ENCODE results near the gene MCC.

MCC gene

GRCh38 chr5:113181853-113182490, 306.3 kb downstream of the MCC start:
- no peak for DNase-seq (ENCODE audit: low read depth in 3 of 3, low spot score in 1 of 3)

- DNase-seq (ENCODE audit: low read depth in 3 of 3, low spot score in 1 of 3) = no peak
Observed at GRCh38 chr5:113181409-113181808, 306.8 kb downstream of the MCC start.

GRCh38 chr5:113179156-113179555, 309.1 kb downstream of the MCC start:
- no peak for DNase-seq (ENCODE audit: low read depth in 3 of 3, low spot score in 1 of 3)

- DNase-seq (ENCODE audit: low read depth in 3 of 3, low spot score in 1 of 3) = no peak
Observed at GRCh38 chr5:113178073-113178779, 310.0 kb downstream of the MCC start.

- no peak for DNase-seq (ENCODE audit: low read depth in 3 of 3, low spot score in 1 of 3)
Observed at GRCh38 chr5:113177225-113177624, 311.0 kb downstream of the MCC start.

- DNase-seq (ENCODE audit: low read depth in 3 of 3, low spot score in 1 of 3) = no peak
Observed at GRCh38 chr5:113176734-113177133, 311.5 kb downstream of the MCC start.

- no peak for DNase-seq (ENCODE audit: low read depth in 3 of 3, low spot score in 1 of 3)
Observed at GRCh38 chr5:113176196-113176595, 312.1 kb downstream of the MCC start.

- no peak for DNase-seq (ENCODE audit: low read depth in 3 of 3, low spot score in 1 of 3)
Observed at GRCh38 chr5:113172231-113172826, 315.9 kb downstream of the MCC start.

- DNase-seq (ENCODE audit: low read depth in 3 of 3, low spot score in 1 of 3) = no peak
Observed at GRCh38 chr5:113171520-113171919, 316.7 kb downstream of the MCC start.

GRCh38 chr5:113170707-113171106, 317.5 kb downstream of the MCC start:
- no peak for DNase-seq (ENCODE audit: low read depth in 3 of 3, low spot score in 1 of 3)

GRCh38 chr5:113169720-113170119, 318.5 kb downstream of the MCC start:
- DNase-seq (ENCODE audit: low read depth in 3 of 3, low spot score in 1 of 3) = no peak

- no peak for DNase-seq (ENCODE audit: low read depth in 3 of 3, low spot score in 1 of 3)
Observed at GRCh38 chr5:113167985-113168384, 320.3 kb downstream of the MCC start.

GRCh38 chr5:113166852-113167366, 321.3 kb downstream of the MCC start:
- DNase-seq (ENCODE audit: low read depth in 3 of 3, low spot score in 1 of 3) = no peak

GRCh38 chr5:113166261-113166660, 322.0 kb downstream of the MCC start:
- no peak for DNase-seq (ENCODE audit: low read depth in 3 of 3, low spot score in 1 of 3)

- DNase-seq (ENCODE audit: low read depth in 3 of 3, low spot score in 1 of 3) = no peak
Observed at GRCh38 chr5:113164021-113164420, 324.2 kb downstream of the MCC start.

GRCh38 chr5:113163328-113163727, 324.9 kb downstream of the MCC start:
- no peak for DNase-seq (ENCODE audit: low read depth in 3 of 3, low spot score in 1 of 3)

GRCh38 chr5:113162770-113163169, 325.5 kb downstream of the MCC start:
- no peak for DNase-seq (ENCODE audit: low read depth in 3 of 3, low spot score in 1 of 3)

- DNase-seq (ENCODE audit: low read depth in 3 of 3, low spot score in 1 of 3) = no peak
Observed at GRCh38 chr5:113162208-113162607, 326.0 kb downstream of the MCC start.

- DNase-seq (ENCODE audit: low read depth in 3 of 3, low spot score in 1 of 3) = no peak
Observed at GRCh38 chr5:113161806-113162205, 326.4 kb downstream of the MCC start.

- DNase-seq (ENCODE audit: low read depth in 3 of 3, low spot score in 1 of 3) = no peak
Observed at GRCh38 chr5:113157886-113158285, 330.4 kb downstream of the MCC start.

- no peak for DNase-seq (ENCODE audit: low read depth in 3 of 3, low spot score in 1 of 3)
Observed at GRCh38 chr5:113156271-113156877, 331.9 kb downstream of the MCC start.

Data from stimulated activated CD4-positive, alpha-beta T cell treated with anti-CD3 and anti-CD28 coated beads, TNF-alpha, amount 100 ng/mL, for 1 hour (primary cell).